Esophagus squamous epithelium (tissue), 5 donors: ENCODE results near the gene ANP32B. TPM values are rescaled to one million over a fixed set of nuclear protein-coding genes. Genes with fewer than 3 reads are reported as not detected.

Experiments
- DNase-seq: peaks from one replicate; lab custom pipeline; 2025; lab: John Stamatoyannopoulos, UW
- H3K27ac ChIP-seq, 4 donors: fragments of 200-600 bp; sonication (generic); one replicate each; pipeline ENCODE4 v1.5.1; 2016 to 2019; ENCODE audit warnings: mild to moderate bottlenecking in 1 of 4
- H3K27me3 ChIP-seq, 4 donors: fragments of 200-600 bp; sonication (generic); 1 replicate in 3 of 4; 2 replicates in 1 of 4; pipeline versions ENCODE4 v1.5.1 to v1.6.0; 2017 to 2021; ENCODE audit warnings: antibody characterized with exemption in 1 of 4
- H3K36me3 ChIP-seq, 3 donors: fragments of 200-600 bp; sonication (generic); one replicate each; pipeline ENCODE4 v1.5.1; 2016 to 2019
- H3K4me1 ChIP-seq, 3 donors: fragments of 200-600 bp; sonication (generic); one replicate each; pipeline ENCODE4 v1.5.1; 2017 to 2019
- H3K4me3 ChIP-seq, 4 donors: fragments of 200-600 bp; sonication (generic); 1 replicate in 3 of 4; 2 replicates in 1 of 4; pipeline ENCODE4 v1.5.1; 2016 to 2019; ENCODE audit warnings: mild to moderate bottlenecking in 2 of 4, moderate library complexity in 1 of 4
- H3K9me3 ChIP-seq, 3 donors: fragments of 200-600 bp; sonication (generic); one replicate each; pipeline ENCODE4 v1.5.1; 2016 to 2019
- POLR2A ChIP-seq, 4 donors: fragments of 450-650 bp; IDR thresholded peaks; one replicate each; pipeline ENCODE4 v1.6.1; 2017; ENCODE audit warnings: antibody characterized with exemption in 4 of 4, mild to moderate bottlenecking in 4 of 4, moderate library complexity in 3 of 4
- WGBS, 2 donors: methylation state at CpG; one replicate each; pipeline ENCODE4 v1.1.5; 2018; 5-methylcytosine and 5-hydroxymethylcytosine counted together
- intact Hi-C: fragments of 100-400 bp; cut with DNase I; formaldehyde crosslinking; loops from one replicate; pipeline ENCODE4 v1.15.0; 2022
- total RNA-seq, 4 donors: library from RNA; depleted of rRNA; stranded (reverse); fragments of >200 nt; gene quantifications; one replicate each; pipeline ENCODE4 v1.1.0, GENCODE V29; 2016
- TF ChIP-seq, protein P1 (sequence below), 6 experiments: fragments of 450-650 bp in 4 of 6; fragments of 200-600 bp in 2 of 6; sonication (generic) in 2 of 6; IDR thresholded peaks; one replicate each; pipeline ENCODE4 v1.5.1; 2016 to 2019; ENCODE audit warnings: antibody characterized with exemption in 6 of 6, mild to moderate bottlenecking in 4 of 6, moderate library complexity in 4 of 6
- donor health status: DM: yes; HTN: yes; CAD: no.

Gene ANP32B
- total RNA-seq, 4 donors from 2014 or later = 21.9 to 41.8 (median 28.4) TPM

- Histone ChIP-seq H3K4me1 (peaks cover 0 to 20% (median 0%) of the 10 kb centered on the region in 3 donors), H3K27me3 (no peaks in the 10 kb centered on the region), H3K9me3 (no peaks in the 10 kb centered on the region), H3K27ac (no peak overlapping the region), H3K4me3 (no peak overlapping the region), H3K36me3 (peaks cover 26 to 100% (median 45%) of the 10 kb centered on the region in 3 donors)
- no peak for TF ChIP-seq POLR2A (IDR thresholded peaks at IDR 0.05)
- TF ChIP-seq, protein P1, sequence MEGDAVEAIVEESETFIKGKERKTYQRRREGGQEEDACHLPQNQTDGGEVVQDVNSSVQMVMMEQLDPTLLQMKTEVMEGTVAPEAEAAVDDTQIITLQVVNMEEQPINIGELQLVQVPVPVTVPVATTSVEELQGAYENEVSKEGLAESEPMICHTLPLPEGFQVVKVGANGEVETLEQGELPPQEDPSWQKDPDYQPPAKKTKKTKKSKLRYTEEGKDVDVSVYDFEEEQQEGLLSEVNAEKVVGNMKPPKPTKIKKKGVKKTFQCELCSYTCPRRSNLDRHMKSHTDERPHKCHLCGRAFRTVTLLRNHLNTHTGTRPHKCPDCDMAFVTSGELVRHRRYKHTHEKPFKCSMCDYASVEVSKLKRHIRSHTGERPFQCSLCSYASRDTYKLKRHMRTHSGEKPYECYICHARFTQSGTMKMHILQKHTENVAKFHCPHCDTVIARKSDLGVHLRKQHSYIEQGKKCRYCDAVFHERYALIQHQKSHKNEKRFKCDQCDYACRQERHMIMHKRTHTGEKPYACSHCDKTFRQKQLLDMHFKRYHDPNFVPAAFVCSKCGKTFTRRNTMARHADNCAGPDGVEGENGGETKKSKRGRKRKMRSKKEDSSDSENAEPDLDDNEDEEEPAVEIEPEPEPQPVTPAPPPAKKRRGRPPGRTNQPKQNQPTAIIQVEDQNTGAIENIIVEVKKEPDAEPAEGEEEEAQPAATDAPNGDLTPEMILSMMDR (IDR thresholded peaks at IDR 0.05) = no peak
- intact Hi-C loops = no loop called here
- DNase-seq = no peak
- WGBS, 2 donors = 64 to 71% methylated on average over 3 of the region's 3 CpGs
These were observed 25.6 kb downstream of the ANP32B start for GRCh38 chr9:98008764-98009163.

DNA sequence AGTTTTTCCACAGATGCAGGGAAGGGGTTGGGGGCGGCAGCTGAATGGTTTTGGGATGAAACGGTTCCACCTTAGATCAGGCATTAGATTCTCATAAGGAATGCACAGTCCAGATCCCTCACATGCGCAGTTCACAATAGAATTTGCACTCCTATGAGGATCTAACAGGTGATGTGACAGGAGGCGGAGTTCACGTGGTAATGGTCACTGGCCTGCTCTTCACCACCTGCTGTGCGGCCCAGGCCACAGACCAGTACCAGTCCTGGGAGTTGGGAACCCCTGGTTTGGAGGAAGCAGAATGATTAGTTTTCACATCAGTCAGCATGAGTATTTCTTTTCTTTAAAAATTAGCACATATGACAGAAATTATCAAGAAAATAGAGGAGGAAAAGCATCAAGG lies 26.3 kb downstream of the ANP32B start:
- Histone ChIP-seq H3K4me1 (peaks cover 0 to 20% (median 0%) of the 10 kb centered on the region in 3 donors), H3K4me3 (no peak overlapping the region), H3K27me3 (no peaks in the 10 kb centered on the region), H3K9me3 (no peaks in the 10 kb centered on the region), H3K27ac (peak overlapping the region; percentile 3 to 16 (median 9)), H3K36me3 (peaks cover 28 to 100% (median 47%) of the 10 kb centered on the region in 3 donors)
- WGBS, 2 donors = 81% methylated on average over 5 to 6 of the region's 6 CpGs
- intact Hi-C loops = no loop called here
- no peak for DNase-seq
- TF ChIP-seq, protein P1 (IDR thresholded peaks at IDR 0.05) = no peak
- no peak for TF ChIP-seq POLR2A (IDR thresholded peaks at IDR 0.05)

- 59 to 68% methylated on average over 1 of the region's 1 CpG for WGBS, 2 donors
- TF ChIP-seq, protein P1 (IDR thresholded peaks at IDR 0.05) = no peak
- no peak for TF ChIP-seq POLR2A (IDR thresholded peaks at IDR 0.05)
- DNase-seq = no peak
- H3K36me3 ChIP-seq = peaks cover 30 to 100% (median 51%) of the 10 kb centered on the region in 3 donors
- intact Hi-C loops = no loop called here
- peaks cover 0 to 20% (median 0%) of the 10 kb centered on the region in 3 donors for H3K4me1 ChIP-seq
- H3K27ac ChIP-seq = peak overlapping the region in 2 of 4 donors; percentile 3 to 7
- H3K27me3 ChIP-seq = no peaks in the 10 kb centered on the region
- no peak overlapping the region for H3K4me3 ChIP-seq
- no peaks in the 10 kb centered on the region for H3K9me3 ChIP-seq
These were observed 26.8 kb downstream of the ANP32B start for GRCh38 chr9:98009936-98010335.

DNA sequence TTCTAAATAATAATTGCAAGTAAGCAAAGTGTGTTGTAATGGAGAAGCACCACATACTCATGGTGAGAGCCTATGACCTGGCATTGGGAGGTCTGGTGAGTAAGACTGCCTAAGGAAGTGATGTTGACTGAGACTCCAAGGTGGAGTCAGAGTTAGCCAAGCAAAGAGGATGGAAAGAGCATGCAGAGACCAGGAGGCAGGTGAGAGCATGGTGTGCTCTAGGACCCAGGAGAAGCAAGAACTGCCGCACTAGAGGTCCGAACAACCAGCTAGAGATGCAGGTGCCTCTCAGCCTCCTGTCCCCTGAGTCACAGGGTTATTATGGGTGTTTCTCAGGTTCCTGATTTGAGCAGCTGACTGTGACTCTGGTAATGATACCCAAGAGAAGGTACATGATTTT lies 27.3 kb downstream of the ANP32B start:
- Histone ChIP-seq H3K36me3 (peaks cover 25 to 100% (median 47%) of the 10 kb centered on the region in 3 donors), H3K4me3 (no peak overlapping the region), H3K27ac (peak overlapping the region in 1 of 4 donors; percentile 31), H3K4me1 (peaks cover 0 to 20% (median 0%) of the 10 kb centered on the region in 3 donors), H3K27me3 (no peaks in the 10 kb centered on the region), H3K9me3 (no peaks in the 10 kb centered on the region)
- intact Hi-C loops = no loop called here
- 33 to 63% methylated on average over 2 of the region's 2 CpGs for whole genome bisulfite sequencing, 2 donors
- no peak for TF ChIP-seq POLR2A (IDR thresholded peaks at IDR 0.05)
- TF ChIP-seq, protein P1 (IDR thresholded peaks at IDR 0.05) = no peak
- no peak for DNase-seq

- TF ChIP-seq, protein P1 (IDR thresholded peaks at IDR 0.05) = no peak
- no peak for TF ChIP-seq POLR2A (IDR thresholded peaks at IDR 0.05)
- DNase-seq = no peak
- Histone ChIP-seq H3K27me3 (no peaks in the 10 kb centered on the region), H3K9me3 (no peaks in the 10 kb centered on the region), H3K4me3 (no peak overlapping the region), H3K4me1 (peaks cover 0 to 20% (median 0%) of the 10 kb centered on the region in 3 donors), H3K27ac (peak overlapping the region in 1 of 4 donors; percentile 31), H3K36me3 (peaks cover 20 to 100% (median 40%) of the 10 kb centered on the region in 3 donors)
- intact Hi-C loops = no loop called here
- 88 to 92% methylated on average over 7 of the region's 7 CpGs for WGBS, 2 donors
These were observed 28.0 kb downstream of the ANP32B start for GRCh38 chr9:98011122-98011521.
